Glomerular visceral epithelial cell (primary cell): ENCODE measurements around the gene EFHC2.

Experiments
- DNase-seq: peaks from one replicate; pipeline ENCODE4 v3.0.0-alpha.2; 2016; ENCODE audit errors: extremely low spot score

EFHC2 gene, protein sequence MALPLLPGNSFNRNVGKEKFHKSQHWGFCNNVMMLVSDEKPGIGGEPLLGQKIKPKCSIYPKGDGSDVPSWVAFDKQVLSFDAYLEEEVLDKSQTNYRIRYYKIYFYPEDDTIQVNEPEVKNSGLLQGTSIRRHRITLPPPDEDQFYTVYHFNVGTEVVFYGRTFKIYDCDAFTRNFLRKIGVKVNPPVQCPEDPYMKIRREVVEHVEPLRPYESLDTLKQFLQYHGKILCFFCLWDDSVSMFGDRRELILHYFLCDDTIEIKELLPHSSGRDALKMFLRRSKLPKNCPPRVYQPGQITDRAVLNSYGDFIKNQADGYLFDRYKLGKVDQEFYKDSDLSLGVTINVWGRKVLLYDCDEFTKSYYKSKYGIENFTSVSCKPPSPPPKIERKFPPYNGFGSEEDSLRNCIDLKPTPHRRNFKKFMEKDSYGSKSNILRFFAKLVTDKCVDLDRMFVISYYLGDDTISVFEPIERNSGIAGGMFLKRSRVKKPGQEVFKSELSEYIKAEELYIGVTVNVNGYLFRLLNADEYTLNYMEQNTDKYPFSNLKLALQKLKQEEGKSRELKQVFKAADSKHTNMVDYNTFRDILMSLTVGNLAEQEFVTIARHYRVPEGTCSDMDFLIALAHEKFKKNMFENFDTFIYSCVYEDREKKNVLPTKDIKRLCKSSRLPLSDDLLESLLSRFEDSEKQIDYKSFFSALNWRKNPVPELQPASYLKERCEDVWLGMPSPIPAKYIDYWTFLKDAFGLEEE

GRCh38 chrX:44343412-44344141 is at the start of gene EFHC2:
EFHC2 (minus strand) TSS chrX:44343672; CDS start chrX:44343588, 84 bp downstream.
- DNase-seq = peak; percentile 12

DNA sequence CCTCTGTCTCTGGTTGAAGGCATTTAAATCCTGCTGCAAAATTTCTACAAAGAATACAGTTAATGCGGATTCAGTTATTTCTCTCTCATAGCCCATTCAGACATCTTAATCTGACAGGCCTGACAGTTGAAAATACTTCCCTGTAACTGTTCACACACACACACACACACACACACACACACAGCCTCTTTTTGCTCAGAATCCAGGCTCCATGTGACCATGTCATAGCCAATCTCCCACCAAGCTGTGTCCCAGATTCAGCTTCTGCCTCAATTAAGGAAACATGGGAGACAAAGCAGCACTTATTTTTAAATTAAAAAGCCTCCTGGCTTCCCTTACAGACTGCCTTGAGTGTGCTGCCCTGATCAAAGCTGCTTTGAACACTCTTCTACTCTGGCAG is 49.3 kb upstream of the EFHC2 start:
- DNase-seq = no peak

GRCh38 chrX:44384688-44385338 is 41.3 kb upstream of the EFHC2 start:
- DNase-seq = no peak

DNA sequence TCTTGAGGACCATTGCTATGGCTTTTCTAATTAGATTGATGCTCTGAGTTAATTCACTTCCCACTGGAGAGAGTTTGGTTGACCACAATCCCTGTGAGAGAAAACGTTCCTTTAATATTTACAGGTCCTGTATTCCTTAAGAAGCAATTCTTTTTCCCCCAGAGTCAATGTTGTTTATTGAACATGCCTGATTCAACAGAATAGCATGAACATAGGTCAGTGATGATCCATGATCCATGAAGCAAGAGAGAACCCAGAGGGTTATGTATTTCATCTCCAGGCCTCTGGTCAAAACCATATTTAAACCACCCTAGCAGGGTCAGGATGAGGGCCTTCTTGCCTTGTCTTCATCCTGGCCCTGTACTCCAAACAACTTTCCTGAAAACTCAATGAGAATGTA is 39.4 kb upstream of the EFHC2 start:
- DNase-seq = no peak

- DNase-seq = no peak
Observed at GRCh38 chrX:44352758-44353157, 9.3 kb upstream of the EFHC2 start.

- no peak for DNase-seq
Observed at GRCh38 chrX:44349561-44349960, 6.1 kb upstream of the EFHC2 start.

DNA sequence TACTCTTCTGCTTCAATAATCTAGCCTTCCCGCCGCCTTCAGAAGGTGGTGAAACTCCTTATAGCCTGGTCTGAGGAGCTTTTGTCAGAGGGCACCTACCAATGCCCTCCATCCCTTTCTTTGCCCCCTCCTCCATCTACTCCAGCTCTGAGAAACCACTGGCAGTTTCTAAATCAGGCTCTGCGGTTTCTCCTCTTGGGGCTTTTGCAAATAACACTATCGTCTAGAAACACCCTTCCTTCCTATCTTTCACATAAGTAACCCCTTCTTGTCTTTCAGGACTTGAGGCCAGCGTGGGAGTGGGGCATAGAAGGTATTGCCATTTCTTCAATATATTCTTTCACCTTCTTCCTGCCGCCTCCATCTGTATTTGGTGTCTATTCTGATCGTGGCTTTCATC is 1.2 kb upstream of the EFHC2 start:
- DNase-seq = no peak

DNA sequence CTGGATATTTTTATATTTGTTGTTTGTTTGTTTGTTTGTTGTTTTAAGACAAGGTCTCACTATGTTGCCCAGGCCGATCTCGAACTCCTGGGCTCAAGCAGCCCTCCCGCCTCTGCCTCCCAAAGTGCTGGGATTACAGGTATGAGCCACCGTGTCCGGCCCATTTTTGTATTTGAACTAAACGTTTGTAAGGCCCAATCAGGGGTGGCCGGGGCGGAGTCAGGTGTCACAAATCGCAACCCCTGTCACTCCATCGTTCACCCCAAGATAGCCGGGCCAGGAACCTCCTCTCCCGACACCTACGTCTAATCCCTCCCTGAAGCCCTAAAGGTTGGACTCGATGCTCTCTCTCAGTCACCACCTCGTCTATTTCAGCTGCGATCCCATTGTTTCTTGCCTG is 722 bp upstream of the EFHC2 start:
- no peak for DNase-seq

- no peak for DNase-seq
Observed at GRCh38 chrX:44342866-44343265, 606 bp downstream of the EFHC2 start.

DNA sequence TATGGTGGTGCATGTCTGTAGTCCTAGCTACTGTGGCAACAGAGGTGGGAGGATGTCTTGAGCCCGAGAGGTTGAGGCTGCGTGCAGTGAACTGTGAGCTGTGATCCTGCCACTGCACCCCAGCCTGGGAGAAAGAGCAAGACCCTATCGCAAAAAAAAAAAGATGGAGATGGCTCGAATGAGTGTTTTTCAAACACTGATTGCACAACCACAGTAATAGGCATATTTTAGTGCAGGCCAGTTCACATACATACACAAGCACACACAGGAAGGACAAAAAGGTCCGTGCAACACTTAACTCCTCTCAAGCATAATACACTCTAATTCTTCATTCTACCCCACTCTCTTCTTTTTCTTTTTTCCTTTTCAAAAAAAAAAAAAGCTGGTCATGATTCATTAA is 5.1 kb downstream of the EFHC2 start:
- DNase-seq = no peak

- DNase-seq = no peak
Observed at GRCh38 chrX:44332437-44332836, 11.0 kb downstream of the EFHC2 start.

DNA sequence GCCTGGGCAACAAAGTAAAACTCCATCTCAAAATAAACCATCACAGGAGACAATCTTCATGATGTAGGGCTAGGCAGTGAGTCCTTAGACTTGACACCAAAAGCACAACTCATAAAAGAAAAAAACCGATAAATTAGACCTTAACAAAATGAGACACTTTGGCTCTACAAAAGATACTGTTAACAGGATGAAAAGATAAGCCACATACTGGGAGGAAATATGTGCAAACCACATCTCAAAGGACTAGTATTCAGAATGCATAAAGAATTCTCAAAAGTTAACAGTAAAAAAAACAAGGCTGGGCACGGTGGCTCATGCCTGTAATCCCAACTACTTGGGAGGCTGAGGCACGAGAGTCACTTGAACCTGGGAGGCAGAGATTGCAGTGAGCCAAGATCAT is 13.2 kb downstream of the EFHC2 start:
- no peak for DNase-seq

DNA sequence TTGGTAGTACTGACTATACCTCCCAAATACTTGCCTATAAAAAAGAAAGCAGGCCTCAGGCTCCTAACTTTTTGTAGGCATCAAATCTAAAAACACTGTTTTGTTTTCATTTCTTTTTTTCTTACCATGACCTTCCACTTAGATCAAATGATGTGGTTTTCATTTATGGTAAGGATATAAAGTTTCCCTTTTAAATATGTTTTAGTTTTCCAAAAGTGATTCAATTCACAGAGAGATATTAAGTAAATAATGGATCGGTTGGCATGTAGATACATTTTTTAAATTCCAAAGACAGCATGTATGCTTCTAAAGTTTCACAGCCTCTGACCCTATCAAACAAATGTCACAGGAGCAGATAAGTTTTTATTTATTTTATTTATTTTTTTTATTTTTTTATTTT is 23.9 kb downstream of the EFHC2 start:
- DNase-seq = no peak

DNA sequence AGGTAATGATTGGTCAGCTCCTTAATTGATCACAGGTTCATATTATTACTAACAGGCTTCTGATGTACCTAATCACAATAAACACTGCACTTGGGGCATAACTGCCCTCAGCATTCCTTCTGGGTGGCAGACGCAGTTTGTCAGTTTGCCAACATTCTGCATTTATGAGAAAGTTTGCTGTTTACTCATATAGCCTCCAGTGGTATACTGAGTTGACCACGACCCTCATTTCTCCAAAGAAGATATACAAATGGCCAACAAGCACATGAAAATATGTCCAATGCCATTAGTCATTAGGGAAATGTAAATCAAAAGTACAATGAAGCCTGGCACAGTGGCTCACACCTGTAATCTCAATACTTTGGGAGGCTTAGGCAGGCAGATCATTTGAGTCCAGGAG is 26.3 kb downstream of the EFHC2 start:
- DNase-seq = no peak

- DNase-seq = no peak
Observed at GRCh38 chrX:44314808-44315207, 28.7 kb downstream of the EFHC2 start.

DNA sequence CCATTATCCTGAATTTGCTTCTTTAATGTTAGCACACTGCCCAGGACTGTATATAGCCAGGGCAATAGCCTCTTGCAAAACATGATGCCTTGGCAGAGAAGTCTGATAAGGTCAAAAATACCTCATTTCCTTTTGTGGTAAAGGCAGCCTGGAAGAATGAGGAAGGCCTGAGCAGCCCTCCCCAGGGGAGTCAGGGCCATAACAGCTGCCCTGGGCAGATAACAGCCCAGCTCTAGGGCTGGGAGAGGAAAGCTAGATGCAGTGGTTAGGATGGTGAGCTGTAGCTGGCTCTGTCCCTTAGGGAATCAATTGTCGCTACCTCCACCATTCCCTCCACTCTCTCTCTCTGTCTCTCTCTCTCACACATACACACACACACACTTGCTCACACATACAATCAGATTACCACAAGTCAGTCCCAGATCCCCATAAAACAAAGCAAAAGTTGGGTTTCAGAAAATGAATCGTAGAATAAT is 29.2 kb downstream of the EFHC2 start:
- DNase-seq = peak; percentile 33

GRCh38 chrX:44312421-44312820 is 31.1 kb downstream of the EFHC2 start:
- DNase-seq = no peak

DNA sequence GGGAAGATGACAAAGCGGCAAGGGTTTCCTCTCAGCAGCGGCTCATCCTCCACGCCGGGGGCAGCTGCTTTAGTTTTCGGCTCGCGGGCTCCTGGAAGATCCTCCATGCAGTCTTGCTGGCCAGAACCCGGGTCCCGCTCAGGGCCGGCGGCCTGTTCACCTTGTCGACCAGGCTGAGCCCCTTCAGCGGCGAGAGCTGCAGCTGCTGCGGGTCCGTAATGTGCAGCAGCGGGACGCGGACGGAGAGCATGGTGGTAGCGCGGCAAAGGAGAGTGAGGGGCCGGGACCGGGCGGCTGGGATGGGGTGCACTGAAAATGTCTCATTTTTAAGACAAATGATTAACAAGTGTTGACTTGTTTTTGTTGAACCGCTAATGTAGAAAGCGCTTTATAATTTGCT is 33.2 kb downstream of the EFHC2 start:
- no peak for DNase-seq

DNA sequence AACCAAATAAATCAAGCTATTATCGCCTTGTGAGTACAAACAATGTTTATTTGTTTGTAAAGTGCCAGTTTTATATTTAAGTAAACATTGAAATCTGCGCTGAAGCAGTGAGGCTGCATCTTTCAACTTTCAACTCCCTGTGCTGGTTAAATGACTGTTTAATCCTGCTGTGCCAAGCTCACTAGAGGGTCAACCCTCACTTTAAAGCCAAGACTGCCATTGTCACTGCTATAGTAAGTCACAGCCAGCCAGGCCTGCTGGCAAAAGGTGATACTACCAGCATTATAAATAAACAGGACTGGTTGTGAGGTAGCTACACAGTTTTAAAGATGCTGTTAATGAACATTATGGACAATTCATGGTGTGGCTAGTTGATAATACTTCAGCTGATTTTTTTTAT is 34.6 kb downstream of the EFHC2 start:
- no peak for DNase-seq

- no peak for DNase-seq
Observed at GRCh38 chrX:44306356-44306755, 37.1 kb downstream of the EFHC2 start.

DNA sequence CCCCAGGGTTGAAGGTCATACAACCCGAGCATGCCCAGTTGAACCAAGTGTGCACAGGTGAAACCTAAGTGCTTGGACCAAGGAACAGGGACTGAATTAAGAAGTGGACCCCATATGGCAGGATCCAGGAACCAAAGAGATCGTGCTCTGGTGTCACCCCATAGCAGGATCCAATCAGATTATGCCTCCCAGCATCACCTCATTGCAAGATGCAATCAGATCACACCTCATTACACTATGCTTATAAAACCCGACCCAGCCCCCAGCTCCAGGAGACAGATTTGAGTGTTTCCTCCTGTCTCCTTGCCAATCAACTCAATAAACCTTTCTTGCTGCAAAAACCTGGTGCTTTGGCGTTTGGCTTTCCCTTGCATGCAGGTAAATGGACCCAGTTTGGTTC is 37.6 kb downstream of the EFHC2 start:
- no peak for DNase-seq

DNA sequence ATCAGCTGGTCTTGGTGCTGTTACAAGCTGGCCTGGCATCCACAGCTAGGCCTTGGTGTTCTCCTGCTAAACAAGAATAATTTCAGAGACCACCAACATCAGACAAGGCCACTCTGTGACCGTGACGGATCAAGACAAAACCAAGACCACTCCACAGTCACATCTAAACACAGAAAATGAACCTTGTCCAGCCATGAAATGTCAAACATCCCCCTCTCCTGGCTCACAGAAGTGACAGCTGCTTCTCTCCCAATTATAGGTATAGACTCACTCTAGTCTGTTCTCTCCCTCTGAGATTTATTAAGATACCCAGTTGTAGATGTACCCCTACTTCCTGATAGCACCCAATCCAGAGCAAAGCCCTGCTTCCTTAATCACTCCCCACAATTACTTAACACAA is 40.4 kb downstream of the EFHC2 start:
- no peak for DNase-seq
